Mesenteric fat pad (tissue), 1 donor: ENCODE results near the gene RRP12. TPM values are rescaled to one million over a fixed set of nuclear protein-coding genes. Genes with fewer than 3 reads are reported as not detected.
"Not testable (repeated sequence)": the region's sequence is repeated elsewhere in the genome, so short reads cannot be mapped to it uniquely, and the experiment has no call there.

Experiments used
- DNase-seq: peaks from one replicate; pipeline ENCODE4 v3.0.0-alpha.2; 2020; ENCODE audit warnings: low spot score
- total RNA-seq: library from RNA; stranded (reverse); fragmentation: NEBNext Ultra II Directional; extraction: Animal tissue kit (Norgen Biotek cat#: 25700); gene quantifications from one replicate; pipeline ENCODE4 v1.2.1, GENCODE V29; 2021
- donor health status: DM: yes; HTN: yes; CAD: no.

RRP12 gene
- total RNA-seq, 1 donor from 2014 or later = 38.6 TPM

DNA sequence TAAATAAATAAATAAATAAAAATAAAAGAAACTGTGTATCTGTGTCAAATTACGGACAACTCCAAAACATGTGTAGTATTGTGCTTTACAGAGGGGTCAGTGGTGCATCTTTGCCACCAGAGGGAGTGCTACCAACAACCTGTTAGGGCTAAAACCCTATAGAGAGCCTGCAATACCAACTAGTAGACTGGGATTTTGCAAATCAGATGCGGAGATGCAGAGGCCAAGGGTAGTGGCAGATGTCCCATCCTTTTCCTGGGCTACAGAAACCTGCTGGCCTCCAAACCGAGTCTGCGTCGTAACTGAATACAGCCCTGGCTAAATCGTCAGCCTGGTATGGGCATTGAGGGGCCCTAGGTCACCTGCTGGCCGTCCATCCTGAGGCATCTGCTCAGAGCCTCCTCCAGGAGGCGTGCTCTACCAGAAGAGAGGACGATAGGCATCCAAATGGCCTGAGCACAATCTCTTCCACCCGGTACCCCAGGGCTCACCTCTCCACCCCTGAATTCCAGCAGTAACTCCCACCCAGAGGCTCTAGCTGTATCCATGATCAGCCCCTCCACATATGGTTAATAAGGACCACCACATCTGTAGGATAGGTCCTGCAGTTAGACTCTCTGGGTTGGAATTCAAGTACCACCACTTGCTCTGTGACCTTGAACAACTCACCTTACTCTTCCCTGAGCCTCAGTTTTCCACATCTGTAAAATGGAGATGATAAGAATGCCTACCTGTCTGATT is 6.2 kb upstream of the RRP12 start:
- no peak for DNase-seq

DNA sequence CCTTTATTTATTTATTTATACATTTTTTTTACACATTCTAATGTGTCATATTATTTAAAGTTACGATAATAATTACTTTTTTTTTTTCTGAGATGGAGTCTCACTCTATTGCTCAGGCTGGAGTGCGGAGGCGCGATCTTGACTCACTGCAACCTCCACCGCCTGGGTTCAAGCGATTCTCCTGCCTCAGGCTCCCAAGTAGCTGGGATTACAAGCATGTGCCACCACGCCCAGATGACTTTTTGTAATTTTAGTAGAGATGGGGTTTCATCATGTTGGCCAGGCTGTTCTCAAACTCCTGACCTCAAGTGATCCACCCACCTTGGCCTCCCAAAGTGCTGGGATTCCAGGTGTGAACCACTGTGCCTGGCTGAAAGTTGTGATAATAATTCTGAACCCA is 5.3 kb upstream of the RRP12 start:
- DNase-seq = not testable (repeated sequence)

- DNase-seq = no peak
Observed at GRCh38 chr10:97406064-97406463, 4.9 kb upstream of the RRP12 start.

- DNase-seq = no peak
Observed at GRCh38 chr10:97404044-97404443, 2.9 kb upstream of the RRP12 start.

DNA sequence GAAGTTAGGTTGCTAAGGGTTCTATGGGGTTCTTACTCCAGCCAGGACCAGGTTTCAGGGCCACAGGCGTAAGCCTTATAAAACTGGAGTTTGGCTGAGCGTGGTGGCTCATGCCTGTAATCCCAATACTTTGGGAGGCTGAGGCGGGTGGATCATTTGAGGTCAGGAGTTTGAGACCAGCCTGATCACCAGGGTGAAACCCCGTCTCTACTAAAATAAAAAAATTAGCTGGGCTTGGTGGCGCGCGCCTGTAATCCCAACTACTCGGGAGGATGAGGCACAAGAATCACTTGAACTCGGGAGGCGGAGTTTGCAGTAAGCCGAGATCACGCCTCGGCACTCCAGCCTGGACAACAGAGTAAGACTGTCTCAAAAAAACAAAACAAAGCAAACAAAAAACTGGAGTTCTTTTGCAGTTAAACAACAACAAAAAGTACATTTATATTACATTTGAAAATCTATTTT is 347 bp upstream of the RRP12 start:
- no peak for DNase-seq

DNA sequence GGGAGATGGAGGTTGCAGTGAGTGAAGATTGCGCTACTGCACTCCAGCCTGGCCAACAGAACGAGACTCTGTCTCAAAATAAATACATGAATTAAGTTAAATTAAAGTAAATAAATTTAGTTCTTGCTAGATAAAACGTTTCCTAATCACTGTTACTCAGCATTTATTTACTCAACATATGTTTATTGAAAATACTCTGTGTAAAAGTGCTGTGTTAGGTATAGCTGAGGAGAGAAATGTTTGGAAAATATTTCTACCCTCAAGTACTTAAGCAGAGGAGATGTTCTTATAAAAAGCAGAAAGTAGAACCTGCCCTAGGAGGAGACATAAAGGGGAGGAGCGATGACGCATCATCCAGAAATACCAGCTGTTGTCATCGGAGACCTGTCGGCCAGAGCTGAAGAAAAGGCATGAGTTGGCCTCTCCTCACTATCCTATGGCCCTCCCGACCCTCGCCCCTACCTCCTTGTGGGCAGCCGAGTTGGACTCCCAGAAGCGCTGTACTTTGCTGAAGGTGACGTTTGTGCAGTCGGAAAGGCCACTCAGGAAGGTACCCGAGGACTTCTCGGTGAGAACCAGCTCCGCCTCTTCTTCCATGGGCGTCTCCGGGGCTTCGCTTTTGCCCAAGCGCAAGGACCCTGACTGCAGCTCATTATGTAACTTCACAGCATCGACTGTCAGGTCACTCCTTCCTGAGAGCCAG is 1.1 kb downstream of the RRP12 start:
- DNase-seq = no peak

DNA sequence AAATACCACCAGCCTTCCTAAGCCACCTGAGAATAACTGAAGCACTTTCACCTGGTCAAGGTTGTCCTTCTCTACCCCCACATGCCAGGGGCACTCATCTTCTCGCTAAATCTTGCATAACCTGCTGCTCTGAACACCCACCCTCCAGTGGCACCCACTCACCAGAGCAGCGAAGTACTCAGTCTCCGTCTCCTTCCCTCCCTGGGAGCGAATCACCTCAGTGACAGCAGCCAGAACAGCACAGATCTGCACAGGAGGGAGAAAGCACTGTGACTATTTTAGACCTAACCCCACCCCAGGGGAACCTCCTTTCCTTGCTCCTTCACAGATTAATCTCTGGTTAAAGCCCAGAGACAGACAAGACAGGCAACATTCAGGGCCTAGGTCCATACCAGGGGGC is 5.1 kb downstream of the RRP12 start:
- no peak for DNase-seq

GRCh38 chr10:97393034-97393573 is 8.0 kb downstream of the RRP12 start:
- DNase-seq = no peak

DNA sequence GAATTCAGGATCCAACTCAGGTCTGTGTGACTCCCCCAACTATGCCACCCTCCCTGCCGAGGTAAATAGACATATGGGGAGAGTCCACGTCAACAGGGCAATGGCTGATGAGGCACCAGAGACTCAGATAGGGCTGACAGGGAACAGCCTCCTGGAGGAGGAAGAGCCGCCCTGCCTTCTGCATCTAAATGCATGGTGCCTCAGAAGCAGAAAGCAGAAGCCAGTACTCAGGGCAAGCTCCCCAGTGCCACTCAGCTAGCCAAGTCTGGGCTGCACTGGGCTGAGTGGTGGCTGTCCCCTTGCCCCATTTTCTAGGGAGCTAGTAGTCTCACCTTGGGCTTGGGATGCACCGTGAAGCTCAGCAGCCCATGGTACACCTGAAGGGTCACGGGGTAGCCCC is 11.0 kb downstream of the RRP12 start:
- no peak for DNase-seq

DNA sequence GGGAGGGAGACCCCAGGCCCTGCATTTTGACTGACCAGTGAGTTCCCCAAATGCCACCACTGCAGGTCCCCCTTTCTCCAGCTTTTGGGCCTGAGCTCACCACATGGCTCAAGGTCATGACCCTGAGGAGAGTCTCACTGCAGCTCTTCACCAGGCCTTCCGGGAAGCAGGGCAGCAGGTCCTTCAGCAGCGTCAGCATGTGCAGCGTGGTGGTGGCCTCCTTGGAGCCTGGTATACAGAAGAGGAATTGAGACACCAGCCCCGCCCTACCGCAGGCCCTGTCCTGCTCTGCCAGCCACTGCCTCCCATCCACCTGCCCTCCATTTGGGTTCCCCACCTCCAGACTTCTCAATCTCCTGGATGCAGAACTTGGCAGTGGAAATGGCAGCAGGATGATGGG is 13.0 kb downstream of the RRP12 start:
- no peak for DNase-seq

- no peak for DNase-seq
Observed at GRCh38 chr10:97385565-97385964, 15.6 kb downstream of the RRP12 start.

DNA sequence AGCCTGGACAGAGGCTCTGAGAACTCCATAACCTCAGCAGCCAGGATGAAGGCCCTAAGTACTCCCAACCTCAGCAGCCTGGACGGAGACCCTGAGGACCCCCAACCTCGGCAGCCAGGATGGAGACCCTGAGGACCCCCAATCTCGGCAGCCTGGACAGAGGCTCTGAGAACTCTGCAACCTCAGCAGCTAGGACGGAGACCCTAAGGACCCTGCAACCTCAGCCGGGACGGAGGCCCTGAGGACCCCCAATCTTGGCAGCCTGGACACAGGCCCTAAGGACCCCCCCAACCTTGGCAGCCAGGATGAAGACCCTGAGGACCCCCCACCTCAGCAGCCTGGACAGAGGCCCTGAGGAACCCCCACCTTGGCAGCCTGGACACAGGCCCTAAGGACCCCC is 16.5 kb downstream of the RRP12 start:
- DNase-seq = no peak

- DNase-seq = no peak
Observed at GRCh38 chr10:97384156-97384555, 17.0 kb downstream of the RRP12 start.

DNA sequence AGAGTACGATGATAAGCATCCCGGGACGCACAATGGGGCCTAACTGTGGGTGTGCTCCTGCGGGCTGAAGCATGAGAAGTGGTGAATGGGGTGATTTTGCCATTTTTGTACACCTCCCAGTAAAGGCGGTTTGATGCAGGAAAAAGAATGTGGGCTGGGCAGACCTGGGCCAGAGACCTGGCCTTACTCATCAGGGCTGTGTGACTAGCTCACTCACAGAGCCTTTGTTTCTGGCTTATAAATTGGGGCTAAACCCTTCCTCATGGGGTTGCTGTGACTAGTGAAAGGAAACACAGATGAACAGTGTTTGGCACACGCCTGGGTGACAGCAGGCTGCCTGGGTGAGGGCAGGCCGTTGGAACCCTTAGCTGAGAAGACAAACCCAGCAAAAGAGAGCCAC is 18.0 kb downstream of the RRP12 start:
- no peak for DNase-seq

DNA sequence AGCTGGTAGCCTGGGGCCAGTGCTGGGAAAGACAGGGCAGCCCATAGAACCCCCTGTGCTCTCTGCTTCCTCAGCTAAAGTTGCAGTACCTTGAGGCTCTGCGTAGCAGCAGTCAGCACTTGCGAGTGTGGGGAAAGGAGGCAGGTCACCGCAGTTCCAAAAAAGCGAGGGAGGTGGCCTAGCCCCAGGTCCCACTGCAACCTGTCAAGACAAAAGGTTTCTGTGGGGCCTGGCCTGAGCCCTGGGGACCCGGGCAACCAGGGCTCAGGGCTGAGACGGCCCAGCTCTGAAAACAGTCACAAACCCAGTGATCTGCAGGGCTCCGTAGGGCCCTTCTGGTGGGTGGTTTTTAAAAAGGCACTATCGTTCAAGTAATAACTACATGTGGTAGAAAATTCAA is 19.5 kb downstream of the RRP12 start:
- DNase-seq = no peak

- DNase-seq = no peak
Observed at GRCh38 chr10:97380516-97380915, 20.6 kb downstream of the RRP12 start.

DNA sequence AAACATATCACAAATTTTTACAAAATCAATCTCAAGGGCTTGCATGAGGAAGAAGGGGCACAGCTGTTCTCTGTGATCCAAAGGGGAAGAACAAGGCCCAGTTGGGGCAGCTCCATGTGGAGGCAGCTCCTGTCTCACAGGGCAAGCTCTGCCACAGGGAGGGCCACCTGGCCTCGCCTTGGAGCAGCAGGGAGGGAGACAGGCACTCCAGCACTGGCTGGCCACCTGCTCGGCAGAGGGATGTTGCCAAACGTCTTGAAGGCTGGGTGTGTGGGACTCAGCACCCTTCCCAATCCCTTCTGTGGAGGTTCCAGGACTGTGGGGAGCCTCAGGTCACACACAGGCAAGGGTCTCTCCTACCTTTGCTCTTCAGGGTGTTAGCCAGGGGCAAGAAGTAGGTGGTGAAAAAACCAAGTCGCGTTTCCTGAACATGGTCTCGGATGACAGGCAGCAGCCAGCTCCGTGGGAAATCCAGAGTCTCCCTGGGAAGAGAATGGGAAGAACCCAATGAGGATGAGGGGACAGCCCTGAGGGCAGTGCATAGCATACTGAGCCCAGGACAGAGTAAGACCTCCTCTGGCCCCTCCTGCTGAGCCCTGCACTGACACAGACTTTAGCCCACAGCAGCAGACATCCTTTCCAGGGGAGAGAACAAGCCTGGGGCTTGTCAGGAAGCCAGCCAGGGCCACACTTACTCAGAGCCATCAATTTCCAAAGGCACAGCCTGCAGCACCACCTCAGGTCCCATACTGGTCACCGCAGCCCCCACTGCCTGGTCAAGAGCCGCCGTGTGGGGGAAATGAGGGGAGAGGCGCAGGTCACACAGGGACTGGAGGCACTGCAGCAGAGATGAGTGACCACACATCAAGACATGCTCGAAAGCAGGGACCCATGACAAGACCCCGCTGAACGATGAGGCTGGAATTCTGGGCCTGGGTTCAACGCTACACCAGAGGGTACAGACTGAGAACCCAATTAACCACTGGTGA is 21.9 kb downstream of the RRP12 start:
- no peak for DNase-seq

DNA sequence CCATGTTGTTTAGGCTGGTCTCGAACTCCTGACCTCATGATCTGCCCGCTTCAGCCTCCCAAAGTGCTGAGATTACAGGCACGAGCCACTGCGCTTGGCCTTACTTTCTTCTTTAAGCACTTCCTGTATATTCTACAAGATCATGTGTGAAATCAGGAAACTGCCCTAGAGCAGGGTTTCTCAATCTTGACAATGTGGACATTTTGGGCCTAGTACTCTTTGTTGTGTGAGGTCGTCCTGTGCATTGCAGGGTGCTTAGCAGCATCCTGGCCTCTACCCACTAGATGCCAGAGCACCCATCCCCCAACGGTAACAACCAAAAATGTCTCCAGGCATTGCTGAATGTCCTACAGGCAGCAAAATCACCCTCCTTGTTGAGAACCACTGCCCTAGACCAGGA is 24.7 kb downstream of the RRP12 start:
- no peak for DNase-seq

DNA sequence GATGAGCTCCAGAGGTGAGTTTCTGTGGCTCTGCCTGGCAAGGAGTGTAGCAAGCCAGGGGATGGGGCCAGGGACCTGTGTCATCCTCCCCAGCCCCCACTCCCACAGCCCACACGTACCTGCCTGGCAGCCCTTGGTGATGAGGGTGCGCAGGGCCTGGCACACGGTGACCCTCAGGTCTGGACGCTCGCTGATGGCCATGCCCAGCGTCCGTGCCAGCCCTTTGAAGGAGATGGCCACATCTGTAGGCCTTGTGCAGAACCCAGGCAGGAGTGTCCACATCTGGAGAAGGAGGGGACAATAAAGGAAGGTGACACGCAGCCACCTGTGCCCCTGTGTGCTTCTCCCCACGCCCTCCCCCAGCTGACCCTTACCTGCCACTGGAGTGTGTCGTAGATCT is 27.7 kb downstream of the RRP12 start:
- no peak for DNase-seq

DNA sequence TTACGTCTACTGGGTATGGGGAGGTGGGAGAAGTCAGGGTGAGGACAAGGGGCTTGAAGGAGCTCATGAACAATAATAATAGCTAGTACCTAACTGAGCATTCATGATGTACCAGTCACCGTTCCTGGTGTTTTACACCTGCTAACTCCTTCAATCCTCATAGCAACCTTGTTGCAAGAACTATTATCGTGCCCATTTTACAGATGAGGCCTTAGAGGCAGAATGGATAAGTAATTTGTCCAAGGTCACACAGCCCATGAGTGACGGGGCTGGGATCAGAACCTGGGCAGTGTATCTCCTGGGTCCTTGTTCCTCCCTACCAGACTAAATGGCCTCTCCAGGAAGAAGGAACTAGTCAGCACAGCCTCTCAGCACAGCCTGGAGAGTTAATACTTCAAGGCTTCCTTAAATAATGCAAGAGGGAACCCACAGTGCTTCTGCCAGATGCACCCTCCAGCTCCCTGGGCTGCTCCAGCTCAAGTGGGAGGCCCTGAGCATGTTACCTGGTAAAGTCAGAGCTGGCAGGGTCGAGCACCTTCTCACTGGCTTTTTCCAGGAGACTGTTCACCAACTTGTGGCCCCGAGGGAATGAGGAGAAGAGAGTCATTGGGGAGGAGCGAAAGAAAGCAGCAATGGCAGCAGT is 28.8 kb downstream of the RRP12 start:
- DNase-seq = no peak

DNA sequence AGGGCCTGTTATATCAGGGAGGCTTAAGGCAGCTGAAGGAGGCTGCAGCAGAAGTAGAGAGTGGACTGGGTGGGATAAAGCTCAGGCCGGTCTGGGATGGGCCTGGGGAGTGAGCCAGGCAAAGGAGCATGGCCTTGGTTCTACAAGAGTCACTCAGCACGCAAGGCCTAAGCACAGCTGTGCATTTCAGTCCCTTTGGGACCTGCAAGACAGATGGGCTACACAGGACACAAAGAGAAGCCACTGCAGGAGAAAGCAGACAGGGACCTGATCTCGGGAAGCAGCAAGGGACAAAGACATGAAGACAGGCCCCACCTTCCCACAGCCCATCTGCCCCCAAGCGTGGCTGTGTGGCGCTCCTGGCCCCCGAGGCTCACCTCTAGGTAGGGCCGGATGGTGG is 29.4 kb downstream of the RRP12 start:
- DNase-seq = no peak
